Kidney epithelial cell (primary cell): ENCODE measurements around the gene EVL. TPM values are rescaled to one million over a fixed set of nuclear protein-coding genes. Genes with fewer than 3 reads are reported as not detected.

Source experiments
- DNase-seq: peaks from one replicate; pipeline ENCODE4 v3.0.0-alpha.2; 2010; ENCODE audit warnings: low read depth
- H3K27me3 ChIP-seq: 2 replicates; pipeline ENCODE4 v1.6.0; 2011; ENCODE audit warnings: low read length; ENCODE audit not compliant: control insufficient read depth, insufficient read depth
- H3K36me3 ChIP-seq: 2 replicates; pipeline ENCODE4 v1.5.1; 2011; ENCODE audit warnings: low read length; ENCODE audit not compliant: control insufficient read depth, insufficient read depth
- H3K4me3 ChIP-seq: 2 replicates; pipeline ENCODE4 v1.5.1; 2011; ENCODE audit warnings: low read depth, mild to moderate bottlenecking, control low read depth, low read length
- total RNA-seq: library from RNA; depleted of rRNA; stranded (reverse); fragments of >200 nt; gene quantifications from 2 replicates; pipeline ENCODE4 v1.2.3, GENCODE V29; 2015
- TF ChIP-seq, protein P1 (sequence below): IDR thresholded peaks from 2 replicates; pipeline ENCODE4 v1.5.1; 2011; ENCODE audit warnings: mild to moderate bottlenecking, moderate library complexity, low read length, control low read depth, inconsistent platforms; ENCODE audit not compliant: insufficient read depth, poor library complexity, severe bottlenecking

Gene EVL
- total RNA-seq, 1 donor from 2014 or later = 42.4 TPM

DNA sequence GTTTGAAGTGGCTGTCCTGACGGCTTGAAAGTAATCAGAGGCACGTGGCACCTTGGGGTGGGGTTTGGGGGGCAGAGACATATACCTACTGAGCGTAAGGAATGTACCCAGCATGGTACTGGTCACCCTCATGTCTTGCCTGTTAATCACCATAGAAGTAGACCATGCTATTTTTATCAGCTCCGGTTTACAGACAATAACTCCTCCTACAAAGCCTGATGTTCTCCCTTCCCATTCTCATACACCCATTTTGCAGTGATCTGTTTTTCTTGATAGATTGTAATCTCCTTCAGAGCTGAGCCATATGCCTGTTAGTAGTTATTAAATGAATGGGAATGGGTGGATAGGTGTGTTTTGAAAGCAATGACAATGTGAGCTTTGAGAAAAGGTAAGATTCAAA, 10.5 kb downstream of the EVL start:
- Histone ChIP-seq H3K27me3 (no peaks in the 10 kb centered on the region), H3K36me3 (no peaks in the 10 kb centered on the region), H3K4me3 (no peak overlapping the region)
- TF ChIP-seq, protein P1, sequence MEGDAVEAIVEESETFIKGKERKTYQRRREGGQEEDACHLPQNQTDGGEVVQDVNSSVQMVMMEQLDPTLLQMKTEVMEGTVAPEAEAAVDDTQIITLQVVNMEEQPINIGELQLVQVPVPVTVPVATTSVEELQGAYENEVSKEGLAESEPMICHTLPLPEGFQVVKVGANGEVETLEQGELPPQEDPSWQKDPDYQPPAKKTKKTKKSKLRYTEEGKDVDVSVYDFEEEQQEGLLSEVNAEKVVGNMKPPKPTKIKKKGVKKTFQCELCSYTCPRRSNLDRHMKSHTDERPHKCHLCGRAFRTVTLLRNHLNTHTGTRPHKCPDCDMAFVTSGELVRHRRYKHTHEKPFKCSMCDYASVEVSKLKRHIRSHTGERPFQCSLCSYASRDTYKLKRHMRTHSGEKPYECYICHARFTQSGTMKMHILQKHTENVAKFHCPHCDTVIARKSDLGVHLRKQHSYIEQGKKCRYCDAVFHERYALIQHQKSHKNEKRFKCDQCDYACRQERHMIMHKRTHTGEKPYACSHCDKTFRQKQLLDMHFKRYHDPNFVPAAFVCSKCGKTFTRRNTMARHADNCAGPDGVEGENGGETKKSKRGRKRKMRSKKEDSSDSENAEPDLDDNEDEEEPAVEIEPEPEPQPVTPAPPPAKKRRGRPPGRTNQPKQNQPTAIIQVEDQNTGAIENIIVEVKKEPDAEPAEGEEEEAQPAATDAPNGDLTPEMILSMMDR = no peak
- no peak for DNase-seq

DNA sequence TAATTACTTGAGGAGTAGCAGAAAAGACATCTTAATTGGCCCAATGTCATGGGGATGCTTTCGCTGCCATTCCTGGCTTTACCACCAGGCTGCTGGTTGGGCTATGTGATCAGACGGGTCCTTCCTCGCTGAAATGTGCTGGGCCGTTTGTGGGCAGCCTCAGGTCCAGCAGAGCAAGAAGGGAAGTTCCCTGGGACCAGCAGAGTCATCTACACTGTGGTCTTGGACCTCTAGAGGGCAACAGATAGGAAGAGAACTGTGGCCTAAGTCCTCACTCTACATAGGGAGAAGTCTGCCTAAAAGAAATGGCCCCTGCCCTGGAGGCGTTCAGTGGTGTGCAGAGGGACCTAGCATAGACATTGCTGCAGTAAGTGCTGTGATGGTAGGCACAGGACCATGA, 10.9 kb downstream of the EVL start:
- DNase-seq = no peak
- Histone ChIP-seq H3K27me3 (no peaks in the 10 kb centered on the region), H3K4me3 (no peak overlapping the region), H3K36me3 (no peaks in the 10 kb centered on the region)
- TF ChIP-seq, protein P1 = peak; percentile 25

DNA sequence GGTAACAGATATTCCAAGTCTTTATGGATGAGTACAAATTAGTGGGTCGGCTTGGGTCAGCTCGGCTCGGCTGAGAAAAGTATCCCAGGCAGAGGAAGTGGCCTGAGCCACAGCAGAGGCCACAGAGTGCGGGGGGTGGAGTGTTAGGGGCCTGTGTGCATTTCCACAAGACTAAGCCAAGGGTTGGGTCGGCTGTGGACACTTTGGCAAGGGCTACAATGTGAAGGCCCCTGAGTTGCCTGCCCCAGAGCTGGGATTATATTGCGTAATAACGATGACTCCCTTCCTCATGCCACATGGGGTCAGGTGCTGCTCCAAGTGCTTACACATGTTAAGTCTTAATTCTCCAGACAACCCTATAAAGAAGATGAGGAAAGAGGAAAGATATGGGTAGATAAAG, 11.4 kb downstream of the EVL start:
- Histone ChIP-seq H3K4me3 (no peak overlapping the region), H3K27me3 (no peaks in the 10 kb centered on the region), H3K36me3 (no peaks in the 10 kb centered on the region)
- DNase-seq = no peak
- TF ChIP-seq, protein P1 = no peak

DNA sequence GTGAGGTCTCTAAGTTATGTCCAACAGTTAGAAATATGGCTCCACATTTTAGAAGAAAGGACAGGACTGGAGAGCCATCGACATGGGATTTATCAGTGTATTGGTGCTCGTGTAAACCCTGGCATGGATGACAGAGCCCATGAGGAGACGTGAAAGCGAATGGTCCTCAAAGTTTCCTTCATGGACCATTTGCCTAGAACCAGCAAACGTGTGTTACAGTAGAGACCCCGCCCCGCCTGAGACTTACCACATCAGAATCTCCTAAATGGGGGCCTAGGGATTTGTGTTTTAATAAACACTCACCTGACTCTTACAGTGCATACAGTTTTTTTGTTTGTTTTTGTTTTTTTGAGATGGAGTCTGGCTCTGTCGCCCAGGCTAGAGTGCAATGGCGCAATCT, 12.2 kb downstream of the EVL start:
- TF ChIP-seq, protein P1 = no peak
- H3K4me3 ChIP-seq = no peak overlapping the region
- DNase-seq = no peak

DNA sequence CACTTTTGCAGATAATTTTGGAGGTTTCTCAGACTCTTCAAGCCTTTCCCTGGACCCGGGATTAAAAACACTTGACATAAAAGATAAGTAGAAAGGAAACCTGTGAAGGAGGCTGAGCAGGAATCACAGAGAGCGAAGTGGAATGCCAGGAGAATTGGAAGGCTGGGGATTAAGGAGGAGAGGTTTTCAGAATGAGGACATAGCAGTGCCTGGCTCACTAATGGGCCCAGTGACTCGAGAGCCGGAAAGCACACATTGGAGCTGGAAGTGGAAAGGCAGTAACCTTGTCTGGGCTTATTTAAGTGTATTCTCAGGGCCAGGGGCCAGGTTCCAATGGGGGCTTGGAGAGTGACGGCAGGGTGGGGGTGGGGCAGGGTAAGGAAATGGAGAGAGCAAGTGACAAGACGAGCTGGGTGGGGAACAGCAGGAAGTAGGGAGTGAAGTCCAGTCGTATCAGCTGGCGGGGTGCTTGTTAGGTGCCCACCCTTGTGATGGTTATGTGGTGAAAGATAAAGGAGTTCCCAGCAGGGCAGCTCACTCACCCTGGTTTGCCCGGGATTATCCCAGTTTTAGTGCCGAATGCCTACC, 13.1 kb downstream of the EVL start:
- Histone ChIP-seq H3K36me3 (no peaks in the 10 kb centered on the region), H3K4me3 (no peak overlapping the region), H3K27me3 (no peaks in the 10 kb centered on the region)
- TF ChIP-seq, protein P1 = no peak
- DNase-seq = no peak

More for the DNA sequence above, 12.2 kb downstream of the EVL start:
- Histone ChIP-seq H3K27me3 (no peaks in the 10 kb centered on the region), H3K36me3 (no peaks in the 10 kb centered on the region)

DNA sequence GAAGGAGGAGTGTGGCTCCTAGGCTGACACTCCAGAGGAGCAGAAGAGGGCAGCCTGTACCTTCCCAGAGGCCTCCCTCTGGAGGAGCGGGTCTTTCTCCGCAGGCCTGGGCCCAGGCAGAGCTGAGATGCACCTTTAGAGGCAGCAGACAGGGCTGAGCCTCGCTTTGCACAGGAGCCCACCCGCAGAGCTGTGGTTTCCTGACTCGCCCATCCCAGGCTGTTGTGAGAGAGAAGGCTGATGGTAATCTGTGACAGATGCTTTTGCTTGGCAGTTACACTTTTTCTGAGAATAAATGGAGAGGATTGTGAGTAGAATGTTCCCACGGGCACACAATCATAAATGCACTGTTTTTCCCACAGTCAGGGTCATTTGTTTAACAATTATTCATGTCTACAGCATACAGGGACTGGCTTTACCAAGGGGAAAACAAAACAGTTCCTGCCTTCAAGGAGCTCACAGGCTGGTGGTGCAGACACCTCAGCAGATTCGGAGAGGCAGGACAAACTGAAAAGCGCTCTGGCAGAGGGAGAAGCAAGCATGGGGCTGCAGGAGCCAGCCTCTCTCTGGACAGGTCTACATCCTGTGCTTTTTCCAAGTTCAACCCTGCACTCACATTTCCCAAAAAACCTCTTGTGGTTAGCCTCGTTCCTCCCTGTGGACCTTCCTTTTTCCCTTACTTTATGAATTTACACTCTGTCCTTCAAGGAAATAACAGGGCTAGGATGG, 13.9 kb downstream of the EVL start:
- no peak overlapping the region for H3K4me3 ChIP-seq
- no peaks in the 10 kb centered on the region for H3K36me3 ChIP-seq
- no peaks in the 10 kb centered on the region for H3K27me3 ChIP-seq
- no peak for DNase-seq
- TF ChIP-seq, protein P1 = no peak
